Right lung (tissue), 5 donors: ENCODE results near the gene SCARB2. TPM values are rescaled to one million over a fixed set of nuclear protein-coding genes. Genes with fewer than 3 reads are reported as not detected.

ENCODE experiments used
- DNase-seq, 2 donors: peaks; one replicate each; pipeline ENCODE4 v3.0.0-alpha.2; 2013
- polyA plus RNA-seq, 5 donors: library from polyadenylated mRNA; unstranded; fragments of 120-200 nt; gene quantifications; one replicate each; pipeline versions ENCODE4 v1.2.1 to v1.2.3, GENCODE V29; 2013; ENCODE audit warnings: inconsistent platforms in 1 of 5, low replicate concordance in 1 of 5; ENCODE audit not compliant: insufficient read length in 5 of 5, insufficient read depth in 1 of 5

The SCARB2 gene
- polyA plus RNA-seq, 5 donors, result 193 to 266 (median 240) TPM

DNA sequence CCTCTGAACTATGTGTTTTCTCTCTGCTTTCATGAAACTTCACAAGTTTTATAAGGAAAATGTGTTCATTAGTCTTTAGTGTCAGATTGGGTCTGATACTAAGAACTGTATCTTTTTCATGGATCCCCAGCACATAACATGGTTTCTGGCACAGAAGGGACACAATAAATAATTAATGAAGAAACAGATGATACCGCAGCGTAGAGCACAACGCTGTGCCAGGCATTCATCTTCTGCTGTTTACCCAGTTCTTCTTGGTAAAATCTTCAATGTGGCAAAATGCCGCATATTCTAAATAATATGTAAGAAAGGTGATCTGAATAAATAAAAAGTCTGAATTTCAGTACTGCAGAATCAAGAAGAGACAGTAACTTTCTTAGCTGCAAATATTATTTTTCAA is 12.3 kb downstream of the SCARB2 start:
- no peak for DNase-seq

DNA sequence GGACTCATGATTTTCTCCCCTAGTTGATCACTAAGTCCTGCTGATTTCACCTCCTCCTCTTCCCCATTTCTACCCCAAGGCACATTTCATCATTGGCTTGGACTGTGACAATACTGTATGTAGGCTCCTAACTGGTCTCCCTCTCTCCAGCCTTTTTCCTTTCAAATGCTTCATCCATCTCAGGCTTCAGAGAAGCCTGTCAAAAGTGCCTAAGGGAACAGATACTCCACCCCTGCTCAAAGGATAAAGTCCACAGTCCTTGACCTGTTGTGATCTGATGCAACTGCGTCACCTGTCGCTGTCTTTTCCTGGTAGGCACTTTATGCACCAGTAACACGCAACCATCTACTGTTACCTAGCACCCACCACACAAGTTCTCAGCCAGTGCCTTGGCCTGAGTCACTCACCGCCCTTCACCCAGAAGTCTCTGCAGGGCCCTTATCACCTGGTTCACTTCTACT is 12.8 kb downstream of the SCARB2 start:
- DNase-seq, result no peak

DNA sequence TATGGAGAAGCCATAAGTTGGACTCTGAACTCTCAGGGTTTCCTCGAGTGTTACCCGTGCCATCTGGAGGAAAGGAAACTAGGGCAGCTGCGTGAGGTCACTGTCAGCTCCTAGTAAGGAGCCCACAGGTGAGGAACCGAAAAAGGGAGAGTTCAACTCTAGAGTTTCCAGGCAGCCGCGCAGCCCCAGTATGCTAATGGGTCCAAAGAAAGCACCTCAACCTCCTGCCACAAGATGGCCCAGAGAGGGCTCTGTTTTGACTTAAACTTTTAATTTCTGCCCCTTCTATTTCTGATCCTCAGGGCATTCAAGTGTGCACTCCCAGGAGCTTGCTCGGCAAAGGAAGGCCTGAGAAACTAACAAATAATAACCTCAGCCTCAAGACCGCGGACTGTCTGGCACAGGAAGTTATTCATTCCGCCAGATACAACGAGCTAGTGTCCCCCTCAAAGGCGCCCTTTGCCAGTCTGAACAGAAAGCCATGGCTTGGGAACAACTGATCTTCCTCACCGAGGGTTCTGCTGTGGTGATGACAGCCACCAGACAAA is 13.9 kb downstream of the SCARB2 start:
- no peak for DNase-seq

DNA sequence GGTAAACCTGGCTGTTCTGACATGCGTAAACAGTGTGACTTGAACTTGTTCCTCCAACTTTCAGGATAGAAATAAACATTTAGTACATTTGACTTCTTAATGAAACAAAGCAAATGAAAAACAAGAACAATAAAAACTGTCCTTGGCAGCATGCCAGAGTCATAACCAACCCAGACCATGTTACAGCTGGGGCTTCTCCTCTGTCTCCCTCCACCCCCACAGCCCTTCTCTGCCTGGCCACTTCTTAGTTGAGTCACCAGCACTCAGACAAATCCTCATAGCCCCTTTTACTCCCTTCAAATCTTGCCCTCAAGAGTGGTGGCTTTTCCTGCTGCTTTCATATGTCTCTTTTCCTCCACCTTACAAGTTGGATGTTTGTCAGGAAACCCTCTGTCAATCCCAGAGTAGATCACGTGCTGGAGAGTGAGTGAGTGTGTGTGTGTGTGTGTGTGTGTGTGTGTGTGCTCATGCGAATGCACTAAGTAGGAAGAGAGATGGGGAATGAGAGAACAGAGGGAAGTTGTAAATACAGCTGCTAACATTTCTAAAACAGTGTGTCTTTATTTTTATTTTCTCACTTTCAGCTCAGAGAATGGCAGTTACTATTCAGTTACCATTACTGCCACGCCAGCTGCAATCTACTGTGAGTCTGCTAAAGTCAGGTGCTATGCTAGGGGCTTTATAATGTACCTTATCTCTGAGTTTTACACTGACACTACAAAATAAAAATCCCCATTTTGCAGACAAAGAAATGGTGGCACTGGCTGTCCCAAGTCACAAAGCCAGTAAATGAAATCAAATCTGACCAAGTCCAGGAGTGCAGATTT is 15.0 kb downstream of the SCARB2 start:
- peak; percentile 83 to 87 for DNase-seq

DNA sequence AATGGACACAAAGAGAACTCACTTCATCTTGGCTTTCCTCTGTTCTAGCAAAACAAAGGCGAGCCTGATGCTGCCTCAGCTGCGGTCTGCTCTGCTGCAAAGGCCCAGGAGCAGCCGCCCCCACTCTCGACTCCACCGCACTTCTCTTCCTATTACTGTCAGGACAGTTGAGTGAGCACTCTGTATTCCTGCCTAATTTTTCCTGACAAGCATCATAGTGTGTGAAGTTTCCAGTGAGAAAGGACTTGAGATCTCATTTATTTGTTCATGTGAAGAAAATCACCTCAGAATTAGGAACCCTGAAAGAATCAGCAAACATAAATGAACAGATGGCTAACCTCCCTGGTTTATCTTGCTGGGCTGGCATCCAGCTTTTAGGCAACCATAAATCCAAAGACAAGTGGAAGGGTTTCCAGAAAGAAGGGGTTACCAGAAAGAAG is 15.6 kb downstream of the SCARB2 start:
- DNase-seq, result no peak

DNA sequence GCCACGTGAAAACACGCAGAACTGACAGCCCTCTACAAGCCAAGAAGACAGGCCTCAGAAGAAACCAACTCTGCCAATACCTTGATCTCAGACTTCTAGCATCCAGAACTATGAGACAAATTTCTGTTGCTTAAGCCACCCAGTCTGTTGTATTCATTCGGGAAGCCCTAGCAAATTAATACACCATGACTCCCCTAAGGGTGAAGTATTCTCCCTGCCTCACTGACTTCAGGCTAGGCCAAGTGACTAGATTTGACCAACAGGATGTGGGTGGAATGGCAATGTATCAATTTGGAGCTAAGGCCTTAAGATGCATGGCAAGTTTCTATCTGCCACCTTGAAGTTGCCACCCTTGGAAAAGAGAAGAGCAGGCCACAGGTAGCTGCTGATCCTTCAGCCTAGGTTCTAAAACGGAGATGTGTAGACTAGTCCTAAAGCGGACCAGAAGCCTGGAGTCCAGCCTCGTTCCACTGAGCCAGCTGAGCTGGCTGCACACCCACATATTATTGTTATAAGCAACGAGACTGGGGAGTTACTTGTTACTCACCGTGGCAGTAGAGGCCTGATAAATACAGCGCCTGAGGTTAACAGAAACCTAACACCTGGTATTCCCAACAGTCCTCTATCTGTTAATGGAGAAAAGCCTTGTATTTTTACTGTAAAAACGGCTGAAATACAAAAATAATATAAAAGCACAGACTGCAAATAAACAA is 16.4 kb downstream of the SCARB2 start:
- DNase-seq, result no peak

DNA sequence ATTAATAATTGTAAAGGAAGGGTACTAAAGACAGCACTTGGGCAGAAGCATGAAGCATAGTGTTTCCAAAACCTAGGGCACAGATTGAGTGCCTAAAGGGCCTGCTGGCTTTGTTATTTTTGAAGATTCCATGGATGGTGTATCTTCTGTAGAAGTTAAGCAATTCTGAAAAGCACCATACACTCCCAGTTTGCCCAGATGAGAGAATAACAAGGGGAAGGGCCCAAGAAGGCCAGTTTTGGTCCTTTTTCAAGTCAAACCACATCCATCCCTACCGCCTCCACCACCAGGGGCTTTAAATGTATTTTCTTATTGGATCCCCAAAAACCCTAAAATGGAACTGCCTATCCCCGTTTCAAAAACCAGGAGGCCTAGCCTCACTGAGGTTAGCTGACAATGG is 17.2 kb downstream of the SCARB2 start:
- no peak for DNase-seq

DNA sequence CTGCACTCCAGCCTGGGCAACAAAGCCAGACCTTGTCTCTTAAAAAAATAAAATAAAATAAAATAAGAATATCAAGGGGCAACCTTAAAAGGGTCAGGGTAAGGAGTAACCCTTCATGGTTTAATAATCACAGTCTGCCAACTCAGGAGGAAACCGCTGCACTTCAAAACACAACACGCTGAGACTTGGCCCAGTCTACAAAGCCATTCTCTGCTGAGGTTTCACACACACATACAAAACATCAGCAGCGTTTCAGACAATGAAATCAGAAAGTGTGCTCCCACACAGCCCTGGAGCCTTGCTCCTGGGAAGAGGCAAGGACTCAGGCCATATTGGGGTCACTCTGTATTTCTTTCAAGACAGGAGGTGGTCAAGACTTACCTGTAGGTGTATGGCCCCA is 18.3 kb downstream of the SCARB2 start:
- no peak for DNase-seq

DNA sequence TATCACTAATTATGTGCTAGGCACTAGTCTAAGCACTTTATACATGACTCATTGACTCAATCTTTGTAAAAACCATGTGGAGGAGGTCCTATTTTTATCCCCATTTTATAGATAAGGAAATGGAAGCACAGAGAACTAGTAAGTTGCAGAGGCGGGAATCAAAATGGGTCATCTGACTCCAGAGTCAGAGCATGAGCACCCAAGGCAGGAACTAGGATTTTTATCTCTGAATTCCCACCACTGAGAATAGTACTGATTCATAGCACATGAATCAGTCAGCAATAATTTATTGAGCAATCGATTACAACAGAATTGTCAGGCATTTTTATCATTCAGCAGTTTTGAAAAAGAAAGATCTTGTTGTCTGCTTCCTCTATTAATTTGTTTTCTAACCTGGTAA is 19.3 kb downstream of the SCARB2 start:
- DNase-seq, result no peak

DNA sequence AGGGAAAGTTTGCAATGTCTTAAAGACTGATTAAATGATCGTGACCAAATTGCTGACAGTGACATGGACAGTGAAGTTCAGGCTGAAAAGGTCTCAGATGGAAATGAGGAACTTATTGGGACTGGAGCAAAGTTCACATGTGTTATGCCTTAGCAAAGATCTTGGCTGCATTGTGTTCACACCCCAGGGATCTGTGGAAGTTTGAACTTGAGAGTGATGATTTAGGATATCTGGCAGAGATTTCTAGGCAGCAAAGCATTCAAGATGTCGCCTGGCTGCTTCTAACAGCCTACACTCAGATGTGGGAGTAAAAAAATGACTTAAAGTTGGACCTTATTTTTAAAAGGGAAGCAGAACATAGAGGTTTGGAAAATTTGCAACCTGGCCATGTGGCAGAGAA is 21.4 kb downstream of the SCARB2 start:
- DNase-seq, result no peak

DNA sequence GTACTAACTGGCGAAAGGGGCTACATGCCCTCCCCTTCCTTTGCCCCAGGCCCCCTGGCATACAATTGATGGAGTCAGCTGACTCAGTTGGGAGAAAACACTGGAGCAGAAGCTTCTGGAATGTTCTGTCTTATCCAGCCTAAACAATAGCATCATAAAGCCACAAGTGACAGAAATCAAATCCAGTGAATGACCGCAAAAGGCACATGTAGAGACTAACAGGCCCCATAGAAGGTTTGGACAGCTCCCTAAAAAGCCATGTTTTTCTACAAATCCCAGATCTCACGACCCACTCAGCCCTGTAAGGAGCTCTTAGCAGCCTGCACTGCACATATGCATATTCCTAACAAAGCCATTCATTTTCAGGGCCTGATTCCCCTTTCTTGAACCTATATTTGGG is 25.1 kb downstream of the SCARB2 start:
- DNase-seq, result no peak

DNA sequence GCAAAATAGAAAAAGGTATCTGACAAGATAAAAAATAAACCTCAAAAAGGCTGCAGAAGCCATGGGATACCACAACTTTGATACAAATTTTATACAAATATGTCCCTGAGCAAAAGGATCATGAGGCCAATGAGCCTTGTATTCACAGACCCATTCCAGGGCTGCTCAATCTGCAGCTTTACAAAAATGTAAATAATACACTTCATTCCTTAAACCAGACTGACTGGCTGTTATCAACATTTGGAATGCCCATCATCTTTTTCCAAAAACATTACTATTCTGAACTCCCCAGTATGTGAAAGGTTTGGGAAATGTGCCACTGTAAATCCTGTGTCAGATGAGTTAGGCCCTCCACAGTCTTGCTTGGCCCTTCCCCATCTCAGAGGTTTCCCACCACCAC is 25.5 kb downstream of the SCARB2 start:
- no peak for DNase-seq

DNA sequence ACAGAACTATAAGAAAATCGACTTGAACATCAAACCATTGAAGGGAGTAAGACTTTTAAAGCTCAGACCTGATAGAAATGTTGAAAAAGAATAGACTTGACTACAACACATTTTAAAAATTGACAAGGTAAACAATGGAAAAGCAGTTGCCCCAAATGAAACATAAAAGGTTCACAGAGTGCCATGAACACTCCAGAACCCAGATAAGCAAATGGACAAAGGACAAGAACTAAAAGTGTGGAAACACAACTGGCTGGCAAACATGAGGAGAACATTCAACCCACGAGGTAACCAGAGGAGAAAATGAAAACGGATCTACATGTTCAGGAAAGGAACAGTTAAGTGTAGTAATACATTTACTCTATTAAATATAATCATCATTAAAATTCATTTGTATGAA is 26.5 kb downstream of the SCARB2 start:
- no peak for DNase-seq

DNA sequence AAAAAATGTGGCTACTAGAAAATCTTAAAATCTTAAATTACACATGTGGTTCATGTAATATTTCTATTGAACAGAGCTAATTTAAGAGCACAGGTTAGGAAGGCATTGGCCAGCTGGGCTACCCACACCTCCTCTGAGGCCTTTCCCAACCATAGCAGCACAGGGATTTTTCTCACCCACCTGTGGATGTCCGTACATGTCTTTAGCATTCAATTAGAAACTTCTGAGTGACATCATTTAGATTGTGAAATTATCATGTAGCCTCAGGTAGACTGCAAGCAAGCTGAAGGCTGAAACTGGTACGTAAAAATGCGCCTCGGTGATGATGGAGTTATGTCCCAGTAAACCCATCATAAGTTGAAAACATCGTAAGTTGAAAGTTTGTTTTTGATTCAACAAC is 31.2 kb downstream of the SCARB2 start:
- DNase-seq, result no peak

DNA sequence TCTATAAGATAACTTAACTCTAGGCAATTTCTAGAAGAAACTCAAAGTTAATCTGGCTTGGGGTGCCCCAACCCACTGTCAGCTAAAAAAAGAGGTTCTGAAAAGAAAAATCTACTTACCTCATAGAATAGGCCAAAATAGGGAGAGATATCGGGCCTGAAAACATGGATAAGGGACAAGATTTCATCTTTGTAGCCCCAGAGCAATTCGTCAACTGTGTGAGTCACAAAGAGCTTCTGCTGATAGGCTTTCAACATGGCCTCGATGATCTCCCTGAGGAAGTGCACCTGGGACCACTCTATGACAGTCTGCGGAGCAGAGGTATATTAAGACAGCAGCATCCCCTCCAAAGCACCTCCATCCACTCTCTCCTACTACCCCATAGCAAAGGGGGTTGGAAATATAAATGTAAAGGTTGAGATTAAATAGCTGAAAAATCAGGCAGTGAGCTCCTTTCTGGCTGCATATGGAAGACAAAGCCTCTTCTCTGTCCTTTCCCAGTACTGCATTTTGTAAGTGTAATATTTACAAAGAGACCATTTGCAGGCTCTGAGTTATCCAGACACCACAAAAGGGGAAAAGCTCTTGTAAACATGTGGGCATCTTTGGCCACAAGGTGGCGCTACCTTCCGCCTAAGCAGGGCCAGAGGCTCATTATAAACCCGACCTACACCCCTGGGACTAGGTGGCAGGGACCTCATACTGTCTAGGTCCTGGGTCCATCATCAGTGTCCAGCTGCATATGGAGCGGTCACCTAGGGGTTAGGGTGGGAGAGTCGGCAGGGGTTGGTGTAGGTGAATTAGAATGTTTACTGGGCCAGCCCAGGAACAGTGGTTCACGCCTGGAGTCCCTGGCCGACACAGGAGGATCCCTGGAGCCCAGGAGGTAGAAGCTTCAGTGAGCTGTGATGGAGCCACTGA is 34.0 kb downstream of the SCARB2 start:
- peak; percentile 64 to 76 for DNase-seq

DNA sequence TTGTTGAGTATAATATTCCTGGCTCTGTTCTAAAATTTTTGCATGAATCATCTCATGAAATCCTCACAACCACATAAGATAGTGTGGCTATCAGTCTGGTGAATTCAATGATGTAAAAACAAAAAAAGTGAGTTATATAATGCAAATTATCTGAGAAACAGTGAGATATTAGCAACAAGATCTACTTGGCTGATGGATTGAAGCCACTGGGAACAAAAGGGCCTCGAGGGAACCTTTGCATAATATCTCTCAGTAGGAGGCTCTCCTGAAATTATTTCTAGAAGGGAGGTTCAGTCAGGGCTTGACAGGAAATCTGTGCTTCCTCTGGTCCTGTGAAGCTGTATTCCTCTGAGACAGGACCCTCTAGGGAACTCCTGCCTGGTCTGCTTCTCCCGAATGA is 35.3 kb downstream of the SCARB2 start:
- DNase-seq, result no peak

DNA sequence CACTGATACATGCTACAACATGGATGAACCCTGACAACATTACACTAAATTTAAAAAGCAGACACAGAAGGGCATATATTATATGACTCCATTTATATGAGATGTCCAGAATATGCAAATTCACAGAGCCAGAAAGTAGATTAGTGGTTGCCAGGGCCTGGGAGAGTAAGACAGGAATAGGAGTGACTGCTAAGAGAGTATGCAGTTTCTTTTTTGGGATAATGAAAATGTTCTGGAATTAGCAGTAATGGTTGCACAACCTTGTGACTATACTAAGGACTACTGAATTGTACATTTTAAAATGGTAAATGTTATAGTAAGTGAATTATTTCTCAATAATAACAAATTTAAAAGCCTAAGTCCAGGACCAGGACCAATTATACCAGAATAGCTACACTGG is 35.9 kb downstream of the SCARB2 start:
- no peak for DNase-seq

DNA sequence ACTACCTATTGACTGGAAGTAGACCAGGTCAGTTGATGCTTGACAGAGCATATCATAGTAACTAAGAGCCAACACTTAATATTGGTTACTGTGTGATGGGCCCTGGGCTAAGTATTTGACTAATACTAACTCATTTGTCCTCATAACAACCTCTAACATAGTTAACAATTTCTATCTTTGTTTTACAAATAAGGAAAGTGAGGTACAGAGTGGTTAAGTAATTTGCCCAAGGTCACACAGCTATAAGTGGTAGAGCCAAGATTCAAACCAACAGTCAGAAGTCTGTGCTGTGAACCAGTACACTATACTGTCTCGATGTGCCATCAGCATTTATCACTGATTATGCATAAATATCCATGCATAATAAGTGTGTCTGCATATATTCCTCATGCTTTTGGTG is 38.3 kb downstream of the SCARB2 start:
- DNase-seq, result no peak

DNA sequence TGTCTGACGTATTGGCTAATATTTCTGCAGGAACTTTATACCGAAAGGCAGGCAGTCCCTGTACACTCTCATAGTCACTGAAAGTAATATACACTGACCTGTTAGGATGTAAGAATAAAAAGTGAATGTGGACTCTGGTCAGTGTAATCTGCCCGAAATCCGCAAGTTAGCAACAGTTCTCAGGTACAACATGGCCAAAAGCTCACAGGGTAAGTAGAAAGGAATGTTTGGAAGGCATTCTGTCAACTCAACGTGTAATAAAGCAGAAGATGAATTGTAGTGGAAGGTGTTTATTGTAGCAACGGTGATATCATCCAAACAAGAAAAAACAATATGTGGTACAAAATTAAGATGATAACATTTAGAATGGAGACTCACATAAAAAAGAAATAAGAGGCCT is 39.4 kb downstream of the SCARB2 start:
- DNase-seq, result no peak

DNA sequence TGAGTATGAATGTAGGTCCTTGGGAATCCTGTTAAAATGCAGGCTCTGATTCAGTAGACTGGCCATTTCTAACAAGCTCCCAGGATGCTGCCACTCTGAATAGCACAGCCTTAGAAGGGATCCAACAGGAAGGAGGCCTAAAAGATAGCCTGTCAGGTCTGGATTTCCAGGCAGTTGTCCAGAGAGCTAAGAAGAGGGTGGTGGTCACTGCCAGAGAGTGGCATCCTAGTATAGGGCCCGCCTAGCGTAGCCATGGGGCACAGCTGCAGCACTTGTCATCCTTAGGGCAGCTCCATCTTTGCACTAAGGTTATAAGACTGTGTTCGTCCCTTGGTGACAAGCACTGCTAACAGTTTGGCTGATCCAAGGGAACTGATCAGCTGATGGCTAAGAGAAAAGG is 44.9 kb downstream of the SCARB2 start:
- DNase-seq, result no peak

DNA sequence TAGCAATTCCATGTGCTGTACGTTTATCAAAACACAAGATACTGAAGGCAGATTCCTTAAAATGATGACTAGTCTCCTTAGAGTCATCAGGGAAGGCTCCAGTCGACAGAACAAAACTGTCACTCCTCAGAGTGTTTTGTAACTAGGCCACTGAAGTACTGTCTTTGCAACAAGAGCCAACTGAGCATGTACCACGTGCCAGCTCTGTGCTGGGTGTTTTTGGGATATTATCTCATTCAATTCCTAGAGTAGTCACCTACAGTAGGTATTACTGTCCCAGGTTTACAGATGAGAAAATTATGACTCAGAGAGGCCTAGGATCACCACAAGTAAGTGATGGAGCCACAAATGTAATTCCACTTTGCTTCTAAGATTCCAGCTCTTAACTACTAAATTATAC is 47.1 kb downstream of the SCARB2 start:
- DNase-seq, result no peak

DNA sequence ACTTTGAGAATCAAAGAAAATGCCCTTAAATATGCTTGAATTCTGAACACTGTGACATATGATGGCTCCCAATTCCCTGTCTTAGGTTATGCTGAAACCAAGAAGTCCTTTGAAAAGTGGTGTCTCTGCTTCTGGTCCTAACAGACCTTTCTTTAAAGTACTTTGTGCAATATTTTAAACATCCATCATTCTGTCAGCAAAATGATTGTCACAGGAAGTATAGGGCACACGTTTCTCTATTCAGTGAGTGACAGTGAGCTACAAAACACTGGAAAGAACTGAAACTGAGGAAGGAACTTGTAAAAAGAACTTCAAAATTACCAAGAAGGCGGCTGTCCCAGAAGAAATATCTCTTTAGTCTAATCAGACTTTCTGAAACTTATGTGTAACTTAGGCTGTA is 53.3 kb downstream of the SCARB2 start:
- DNase-seq, result no peak
